Prostate gland (tissue), 2 donors: ENCODE data around the gene NFATC1.

Source experiments
- CTCF ChIP-seq, 4 experiments: fragments of 200-600 bp in 2 of 4; fragments of 450-650 bp in 2 of 4; sonication (generic) in 2 of 4; IDR thresholded peaks; 1 replicate in 3 of 4; 2 replicates in 1 of 4; pipeline ENCODE4 v1.5.1; 2016 to 2019; ENCODE audit warnings: antibody characterized with exemption in 4 of 4, mild to moderate bottlenecking in 2 of 4, moderate library complexity in 2 of 4
- POLR2A ChIP-seq: fragments of 450-650 bp; IDR thresholded peaks from one replicate; pipeline ENCODE4 v1.6.1; 2016; ENCODE audit warnings: antibody characterized with exemption, mild to moderate bottlenecking

GRCh38 chr18:79384834-79385233 lies 10.9 kb upstream of the NFATC1 start:
- TF ChIP-seq CTCF (IDR thresholded peaks at IDR 0.05) (no peak), POLR2A (no peak)
